ENCODE results near the gene RGS14. TPM values are rescaled to one million over a fixed set of nuclear protein-coding genes. Genes with fewer than 3 reads are reported as not detected.

The RGS14 gene
- total RNA-seq, 1 donor from 2014 or later = 16.6 TPM

GRCh38 chr5:177403102-177403791 is 45.5 kb downstream of the RGS14 start:
- Mint-ChIP-seq H3K27me3 (peaks cover 61% of the 10 kb centered on the region), H3K4me1 (ENCODE audit: unreplicated experiment) (peaks cover 8% of the 10 kb centered on the region), H3K36me3 (no peaks in the 10 kb centered on the region), H3K27ac (peak overlapping the region; percentile 84), H3K9me3 (no peaks in the 10 kb centered on the region), H3K4me3 (peak overlapping the region; percentile 91)
- no peak for DNase-seq (ENCODE audit: extremely low spot score, unreplicated experiment)
- no peak for TF ChIP-seq CTCF (conservative IDR thresholded peaks at IDR 0.05)

- H3K4me1 Mint-ChIP-seq (ENCODE audit: unreplicated experiment) = peaks cover 8% of the 10 kb centered on the region
- no peaks in the 10 kb centered on the region for H3K36me3 Mint-ChIP-seq
- peak; percentile 82 for DNase-seq (ENCODE audit: extremely low spot score, unreplicated experiment)
- peaks cover 63% of the 10 kb centered on the region for H3K27me3 Mint-ChIP-seq
- H3K27ac Mint-ChIP-seq = no peak overlapping the region
- H3K4me3 Mint-ChIP-seq = peak overlapping the region; percentile 91
- H3K9me3 Mint-ChIP-seq = no peaks in the 10 kb centered on the region
- peak; percentile 78 for TF ChIP-seq CTCF (conservative IDR thresholded peaks at IDR 0.05)
Measured at GRCh38 chr5:177403792-177404640, 46.3 kb downstream of the RGS14 start.

GRCh38 chr5:177404641-177405179 is 47.0 kb downstream of the RGS14 start:
- no peaks in the 10 kb centered on the region for H3K36me3 Mint-ChIP-seq
- peaks cover 8% of the 10 kb centered on the region for H3K4me1 Mint-ChIP-seq (ENCODE audit: unreplicated experiment)
- TF ChIP-seq CTCF (conservative IDR thresholded peaks at IDR 0.05) = no peak
- H3K4me3 Mint-ChIP-seq = peak overlapping the region; percentile 72
- no peak overlapping the region for H3K27ac Mint-ChIP-seq
- peaks cover 70% of the 10 kb centered on the region for H3K27me3 Mint-ChIP-seq
- H3K9me3 Mint-ChIP-seq = no peaks in the 10 kb centered on the region
- no peak for DNase-seq (ENCODE audit: extremely low spot score, unreplicated experiment)

- Mint-ChIP-seq H3K27me3 (peaks cover 70% of the 10 kb centered on the region), H3K4me1 (ENCODE audit: unreplicated experiment) (peaks cover 8% of the 10 kb centered on the region), H3K27ac (no peak overlapping the region), H3K4me3 (peak overlapping the region; percentile 72), H3K9me3 (no peaks in the 10 kb centered on the region), H3K36me3 (no peaks in the 10 kb centered on the region)
- no peak for TF ChIP-seq CTCF (conservative IDR thresholded peaks at IDR 0.05)
- DNase-seq (ENCODE audit: extremely low spot score, unreplicated experiment) = no peak
Measured at GRCh38 chr5:177405312-177405711, 47.6 kb downstream of the RGS14 start.

- no peak for DNase-seq (ENCODE audit: extremely low spot score, unreplicated experiment)
- Mint-ChIP-seq H3K27me3 (peaks cover 70% of the 10 kb centered on the region), H3K4me3 (no peak overlapping the region), H3K9me3 (no peaks in the 10 kb centered on the region), H3K27ac (no peak overlapping the region), H3K4me1 (ENCODE audit: unreplicated experiment) (peaks cover 8% of the 10 kb centered on the region), H3K36me3 (no peaks in the 10 kb centered on the region)
- no peak for TF ChIP-seq CTCF (conservative IDR thresholded peaks at IDR 0.05)
Measured at GRCh38 chr5:177405805-177406204, 48.1 kb downstream of the RGS14 start.

Data from type B pancreatic cell (in vitro differentiated cells).